ENCODE measurements around the gene LAMC1. TPM values are rescaled to one million over a fixed set of nuclear protein-coding genes. Genes with fewer than 3 reads are reported as not detected.

The LAMC1 gene
- total RNA-seq, 1 donor from 2014 or later, result 140 TPM

DNA sequence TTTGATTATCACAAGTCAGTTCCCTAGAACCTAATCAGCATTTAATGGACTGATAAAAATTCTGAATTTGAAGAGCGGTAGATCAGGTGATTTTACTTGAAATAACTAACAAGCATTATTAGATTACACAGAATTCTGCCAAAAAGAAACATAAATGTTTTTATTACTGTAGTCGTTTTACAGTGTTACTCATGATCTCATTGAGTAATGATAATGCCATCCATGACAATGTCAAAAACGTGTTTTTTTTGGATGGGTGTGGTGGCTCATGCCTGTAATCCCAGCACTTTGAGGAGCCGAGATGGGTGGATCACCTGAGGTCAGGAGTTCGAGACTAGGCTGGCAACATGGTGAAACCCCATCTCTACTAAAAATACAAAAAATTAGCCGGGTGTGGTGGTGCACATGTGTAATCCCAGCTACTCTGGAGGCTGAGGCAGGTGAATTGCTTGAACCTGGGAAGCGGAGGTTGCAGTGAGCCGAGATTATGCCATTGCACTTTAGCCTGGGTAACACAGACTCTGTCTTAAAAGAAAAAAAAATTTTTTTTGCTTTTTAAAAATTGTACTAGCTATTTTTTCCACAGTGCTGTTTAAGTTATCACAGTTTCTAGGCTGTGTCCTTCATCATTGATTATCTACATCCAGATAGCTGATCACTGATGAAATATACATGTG lies 56.6 kb downstream of the LAMC1 start:
- no peak for DNase-seq (ENCODE audit: low spot score)

- DNase-seq (ENCODE audit: low spot score), result no peak
Observed at GRCh38 chr1:183080406-183080805, 57.2 kb downstream of the LAMC1 start.

GRCh38 chr1:183081402-183082120 lies 58.3 kb downstream of the LAMC1 start:
- no peak for DNase-seq (ENCODE audit: low spot score)

- no peak for DNase-seq (ENCODE audit: low spot score)
Observed at GRCh38 chr1:183082650-183083049, 59.4 kb downstream of the LAMC1 start.

DNA sequence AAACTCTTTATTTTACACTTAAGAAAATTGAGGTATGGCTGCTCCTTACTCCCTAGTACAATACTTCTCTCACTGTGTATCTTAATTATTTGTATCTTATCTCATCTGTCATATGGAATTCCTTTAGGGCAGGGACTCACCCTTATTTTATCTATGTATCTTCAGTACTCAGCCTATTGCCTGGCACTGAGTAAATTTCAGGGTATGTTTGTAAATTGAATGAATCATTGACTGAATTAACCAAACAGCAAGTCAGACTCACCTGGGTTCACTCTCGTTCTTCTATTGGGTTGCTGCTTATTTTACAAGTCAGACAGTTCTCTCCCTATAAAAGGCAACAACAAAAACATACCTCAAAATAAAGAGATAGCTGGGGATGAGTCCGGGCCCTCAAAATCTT lies 63.8 kb downstream of the LAMC1 start:
- no peak for DNase-seq (ENCODE audit: low spot score)

GRCh38 chr1:183089025-183089639 lies 65.9 kb downstream of the LAMC1 start:
- DNase-seq (ENCODE audit: low spot score), result no peak

- DNase-seq (ENCODE audit: low spot score), result peak; percentile 74
Observed at GRCh38 chr1:183090391-183091006, 67.3 kb downstream of the LAMC1 start.

DNA sequence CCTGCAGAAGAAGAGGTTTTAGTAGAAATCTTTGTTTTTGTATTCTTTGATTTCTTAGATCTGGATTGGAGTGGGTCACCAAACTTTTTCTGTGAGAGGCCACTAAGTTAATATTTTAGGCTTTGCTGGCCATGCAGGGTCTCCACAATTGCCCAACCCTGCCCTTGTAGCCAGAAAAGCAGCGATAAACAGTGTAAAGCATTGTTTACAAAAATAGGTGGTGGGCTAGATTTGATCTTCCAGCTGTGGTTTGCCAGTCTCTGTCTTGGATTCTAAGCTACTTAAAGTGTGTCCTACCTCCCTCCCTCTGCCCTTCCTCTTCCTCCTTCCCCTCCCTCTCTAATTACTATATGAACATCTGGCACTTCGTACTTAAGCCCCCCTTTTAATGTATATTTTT lies 68.0 kb downstream of the LAMC1 start:
- DNase-seq (ENCODE audit: low spot score), result no peak

- no peak for DNase-seq (ENCODE audit: low spot score)
Observed at GRCh38 chr1:183092350-183092749, 69.1 kb downstream of the LAMC1 start.

DNA sequence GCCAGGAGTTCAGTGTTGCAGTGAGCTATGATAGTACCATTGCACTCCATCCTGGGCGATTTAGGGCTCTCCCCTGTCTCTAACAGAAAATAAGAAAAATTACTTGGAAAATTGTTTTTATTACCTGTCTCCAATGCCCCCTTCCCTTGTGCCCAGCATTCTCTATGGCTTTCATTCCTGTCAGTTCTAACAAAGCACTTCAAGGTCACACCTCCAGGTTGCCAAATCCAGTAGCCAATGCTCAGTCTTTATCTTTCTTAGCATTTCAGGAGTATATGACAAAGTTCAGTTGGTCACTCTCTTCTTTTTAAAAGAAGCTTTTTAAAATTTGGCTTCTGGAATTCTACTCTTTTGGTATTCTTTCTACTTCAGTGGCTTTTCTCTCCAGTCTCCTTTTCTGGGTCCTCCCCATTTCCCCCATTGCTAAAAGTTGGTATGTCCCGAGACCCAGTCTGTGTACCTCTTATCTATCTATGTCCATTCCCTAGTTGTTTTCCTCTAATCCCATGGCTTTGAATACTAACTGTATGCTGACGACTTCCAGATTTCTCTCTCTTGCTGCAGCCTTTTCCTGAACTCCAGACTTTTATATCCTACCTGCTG lies 69.9 kb downstream of the LAMC1 start:
- DNase-seq (ENCODE audit: low spot score), result no peak

GRCh38 chr1:183093786-183094298 lies 70.6 kb downstream of the LAMC1 start:
- no peak for DNase-seq (ENCODE audit: low spot score)

DNA sequence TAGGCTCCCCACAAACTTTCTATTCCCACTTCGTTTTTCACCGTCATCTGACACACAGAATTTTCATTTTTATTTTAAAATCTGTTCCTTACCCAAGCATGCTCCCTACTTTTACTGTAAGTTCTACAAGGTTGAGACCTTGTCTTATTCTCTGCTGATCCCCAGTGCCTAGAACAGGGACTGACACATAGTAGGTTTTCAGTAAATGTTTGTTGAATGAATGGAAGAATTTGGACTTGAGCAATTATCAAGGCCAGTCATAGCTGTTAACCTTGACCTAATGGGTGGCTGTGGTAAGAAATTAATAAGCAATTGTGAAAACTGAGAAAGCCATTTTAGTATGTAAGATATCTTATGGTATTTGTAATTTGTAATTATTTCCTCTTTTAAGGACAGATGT lies 71.1 kb downstream of the LAMC1 start:
- DNase-seq (ENCODE audit: low spot score), result no peak

DNA sequence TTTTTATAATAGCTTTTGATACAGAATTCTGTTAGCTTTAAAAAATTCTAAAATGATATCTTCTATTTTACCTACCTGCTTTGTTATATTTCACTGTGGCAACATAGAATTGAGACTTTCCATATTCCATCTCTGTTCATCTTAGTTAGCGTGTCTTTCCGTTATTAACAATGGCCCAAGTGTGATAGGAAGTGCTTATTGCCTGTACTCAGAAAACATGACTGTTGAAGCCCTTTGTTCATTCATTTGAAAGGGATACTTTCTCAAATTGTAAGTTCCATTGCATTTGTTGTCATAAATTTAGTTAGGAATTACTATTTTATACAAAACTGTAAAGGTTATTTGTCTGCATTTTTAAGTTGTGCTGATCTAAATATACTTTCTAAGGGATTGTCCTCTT lies 73.1 kb downstream of the LAMC1 start:
- no peak for DNase-seq (ENCODE audit: low spot score)

DNA sequence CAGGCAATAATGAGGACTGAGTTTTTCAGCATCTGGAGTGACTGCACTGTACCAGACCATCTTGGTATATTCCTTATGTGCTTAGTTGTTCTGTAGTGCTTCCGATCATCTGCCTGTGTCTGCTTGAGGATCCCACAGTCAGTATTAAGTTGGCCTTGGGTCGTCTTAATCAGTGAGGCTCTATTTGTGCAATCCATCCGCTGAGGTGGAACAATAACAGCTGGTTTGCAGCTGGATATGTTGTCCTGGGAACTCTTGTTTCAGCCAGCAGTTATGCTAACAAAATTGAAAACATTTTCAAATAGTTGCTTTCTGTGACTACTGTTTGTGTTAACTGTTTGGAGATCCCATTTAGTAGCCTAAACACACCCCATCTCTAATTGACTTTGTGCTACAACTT lies 73.7 kb downstream of the LAMC1 start:
- DNase-seq (ENCODE audit: low spot score), result peak; percentile 42

GRCh38 chr1:183097438-183098051 lies 74.3 kb downstream of the LAMC1 start:
- DNase-seq (ENCODE audit: low spot score), result no peak

GRCh38 chr1:183098317-183098716 lies 75.1 kb downstream of the LAMC1 start:
- DNase-seq (ENCODE audit: low spot score), result no peak

DNA sequence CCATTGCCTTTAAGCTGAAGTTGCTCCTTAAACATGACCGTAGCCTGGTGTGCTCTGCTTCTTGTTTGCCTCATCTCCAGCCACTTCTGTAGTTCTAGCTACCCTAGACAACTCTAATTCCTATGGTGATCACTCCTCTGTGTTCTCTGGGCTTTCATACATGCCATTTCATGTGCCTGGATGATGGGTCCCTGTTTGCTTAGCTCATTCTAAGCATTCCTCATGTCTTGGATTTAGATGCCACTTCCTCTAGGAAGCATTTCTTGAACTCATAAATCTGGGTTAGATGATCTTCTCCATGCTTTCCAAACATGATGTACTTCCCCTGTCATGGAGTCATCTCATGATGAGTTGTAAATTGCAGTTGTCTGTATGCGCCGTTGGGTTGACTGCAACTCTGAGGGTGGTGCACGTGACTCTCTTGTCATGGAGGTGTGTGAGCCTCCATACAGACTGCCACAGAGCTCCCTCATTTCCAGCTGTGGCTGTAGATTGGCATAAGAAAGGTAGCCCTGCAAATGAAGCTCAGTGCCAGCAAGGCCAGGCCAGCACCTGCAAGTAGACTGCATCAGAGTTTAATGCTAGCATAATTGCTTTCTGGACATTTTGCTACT lies 77.2 kb downstream of the LAMC1 start:
- no peak for DNase-seq (ENCODE audit: low spot score)

GRCh38 chr1:183101081-183101480 lies 77.9 kb downstream of the LAMC1 start:
- DNase-seq (ENCODE audit: low spot score), result no peak

DNA sequence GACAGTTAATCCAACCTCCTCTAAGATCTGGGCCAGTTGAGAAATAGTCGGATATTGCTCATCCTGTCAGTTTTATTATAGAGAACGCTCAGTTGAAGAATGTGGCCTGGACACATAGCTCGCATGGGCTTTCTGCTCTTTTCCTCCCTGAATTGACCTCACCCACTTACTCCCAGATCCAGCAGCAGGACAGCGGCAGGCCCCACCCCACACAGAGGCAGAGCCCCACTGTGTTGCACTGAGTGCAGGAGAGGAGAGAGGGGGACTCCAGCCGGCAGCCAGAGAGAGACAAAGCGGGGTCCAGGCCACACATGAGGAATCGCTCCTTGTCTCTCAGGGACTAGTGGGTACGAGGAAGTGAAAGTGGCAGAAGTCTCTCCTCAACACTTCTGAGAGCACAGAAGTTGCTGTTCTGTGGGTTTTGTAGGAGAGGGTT lies 78.6 kb downstream of the LAMC1 start:
- no peak for DNase-seq (ENCODE audit: low spot score)

- DNase-seq (ENCODE audit: low spot score), result no peak
Observed at GRCh38 chr1:183103147-183103546, 79.9 kb downstream of the LAMC1 start.

- DNase-seq (ENCODE audit: low spot score), result no peak
Observed at GRCh38 chr1:183103577-183103976, 80.4 kb downstream of the LAMC1 start.
